GM18858 (cell line): ENCODE measurements around the gene SLC38A8.

Experiments used
- ATAC-seq: cut with Tn5 transposase; IDR thresholded peaks from one replicate; pipeline ENCODE4 v1.9.1; 2021; ENCODE audit not compliant: unreplicated experiment

The SLC38A8 gene

GRCh38 chr16:84003038-84003437, 39.6 kb downstream of the SLC38A8 start:
- ATAC-seq: no peak

GRCh38 chr16:84001726-84002125, 40.9 kb downstream of the SLC38A8 start:
- no peak for ATAC-seq

- no peak for ATAC-seq
Measured at GRCh38 chr16:84000989-84001642, 41.5 kb downstream of the SLC38A8 start.

GRCh38 chr16:83998091-83998490, 44.5 kb downstream of the SLC38A8 start:
- ATAC-seq: no peak

- ATAC-seq: no peak
Measured at GRCh38 chr16:83996481-83997252, 45.9 kb downstream of the SLC38A8 start.

- no peak for ATAC-seq
Measured at GRCh38 chr16:83995754-83996153, 46.8 kb downstream of the SLC38A8 start.

- ATAC-seq: no peak
Measured at GRCh38 chr16:83994703-83995102, 47.9 kb downstream of the SLC38A8 start.

- ATAC-seq: no peak
Measured at GRCh38 chr16:83994087-83994486, 48.5 kb downstream of the SLC38A8 start.

- ATAC-seq: no peak
Measured at GRCh38 chr16:83992624-83993023, 50.0 kb downstream of the SLC38A8 start.

- ATAC-seq: no peak
Measured at GRCh38 chr16:83990492-83990891, 52.1 kb downstream of the SLC38A8 start.

GRCh38 chr16:83989300-83989699, 53.3 kb downstream of the SLC38A8 start:
- ATAC-seq: no peak

GRCh38 chr16:83983491-83983890, 59.1 kb downstream of the SLC38A8 start:
- no peak for ATAC-seq

GRCh38 chr16:83981799-83982198, 60.8 kb downstream of the SLC38A8 start:
- ATAC-seq: no peak

GRCh38 chr16:83980794-83981193, 61.8 kb downstream of the SLC38A8 start:
- no peak for ATAC-seq

GRCh38 chr16:83979441-83979840, 63.2 kb downstream of the SLC38A8 start:
- no peak for ATAC-seq

GRCh38 chr16:83978401-83978904, 64.1 kb downstream of the SLC38A8 start:
- ATAC-seq: no peak

- ATAC-seq: no peak
Measured at GRCh38 chr16:83977056-83977815, 65.4 kb downstream of the SLC38A8 start.

- ATAC-seq: no peak
Measured at GRCh38 chr16:83975590-83976260, 66.9 kb downstream of the SLC38A8 start.

- ATAC-seq: no peak
Measured at GRCh38 chr16:83974475-83974874, 68.1 kb downstream of the SLC38A8 start.

- no peak for ATAC-seq
Measured at GRCh38 chr16:83973581-83974385, 68.8 kb downstream of the SLC38A8 start.
